HG03095 (cell line): Measurements from ENCODE around the gene DCAF17.
A peak's percentile ranks its signal among the peaks of the same experiment; 100 is the strongest.
"Not testable (repeated sequence)": the region's sequence is repeated elsewhere in the genome, so short reads cannot be mapped to it uniquely, and the experiment has no call there.

Experiments used
- ATAC-seq: cut with Tn5 transposase; IDR thresholded peaks from one replicate; pipeline ENCODE4 v1.9.1; 2021; ENCODE audit warnings: moderate library complexity; ENCODE audit not compliant: unreplicated experiment

DCAF17 gene

DNA sequence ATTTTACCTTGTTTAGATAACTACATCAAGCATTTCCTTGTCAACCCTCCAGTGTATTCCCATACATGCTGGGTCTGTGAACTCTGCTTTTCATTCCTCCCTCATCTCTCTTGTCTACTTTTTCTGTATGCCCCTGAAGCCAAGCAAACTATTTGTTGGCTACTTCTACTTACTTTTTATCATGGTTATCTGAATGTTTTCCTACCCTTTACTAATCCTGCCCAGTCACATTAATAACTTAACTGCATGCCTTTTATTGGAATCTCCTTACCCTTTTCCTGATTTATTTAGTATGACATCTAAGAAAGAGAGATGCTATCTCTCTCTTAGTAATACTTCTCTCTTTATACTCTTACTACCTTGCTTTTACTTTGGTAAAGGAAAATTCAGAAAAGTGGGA is 17.0 kb downstream of the DCAF17 start:
- ATAC-seq: no peak

GRCh38 chr2:171452773-171453172 is 18.7 kb downstream of the DCAF17 start:
- ATAC-seq: no peak

- no peak for ATAC-seq
These were observed 25.5 kb downstream of the DCAF17 start for GRCh38 chr2:171459498-171459897.

- no peak for ATAC-seq
These were observed 26.5 kb downstream of the DCAF17 start for GRCh38 chr2:171460537-171460936.

DNA sequence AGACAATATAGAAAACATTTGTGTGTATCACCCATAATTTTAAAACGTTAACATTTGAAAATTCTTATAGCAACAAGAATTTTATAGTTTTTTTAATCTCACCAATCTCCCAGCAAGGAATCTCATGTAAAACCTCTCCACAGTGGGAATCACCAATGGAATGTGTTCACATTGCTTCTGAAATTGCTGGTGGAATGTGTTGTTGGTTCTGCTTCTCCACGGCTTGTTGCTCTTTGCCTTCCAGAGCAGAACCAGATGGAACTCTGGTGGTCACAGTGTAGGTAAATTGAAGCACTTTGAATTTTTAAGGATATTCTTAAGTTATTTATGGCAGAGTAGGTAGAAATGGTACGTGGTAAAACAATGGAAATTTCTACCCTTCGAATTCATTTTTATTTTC is 35.1 kb downstream of the DCAF17 start:
- ATAC-seq: no peak

DNA sequence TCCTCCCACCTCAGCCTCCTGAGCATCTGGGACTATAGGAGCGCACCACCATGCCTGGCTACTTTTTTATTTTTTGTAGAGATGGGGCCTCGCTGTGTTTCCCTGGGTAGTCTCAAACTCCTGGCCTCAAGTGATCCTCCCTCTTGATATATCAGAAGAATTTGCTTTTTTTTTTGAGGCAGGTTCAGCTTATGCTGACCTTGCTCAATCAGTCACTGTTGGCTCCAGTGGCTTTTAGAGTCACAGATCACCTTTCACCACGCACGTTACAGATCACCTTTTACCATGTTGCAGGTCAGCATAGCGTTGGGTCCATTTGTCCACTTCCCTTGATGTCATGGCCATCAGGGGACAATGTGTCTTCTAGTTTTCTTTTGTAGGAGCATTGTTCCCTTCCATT is 36.1 kb downstream of the DCAF17 start:
- no peak for ATAC-seq

- no peak for ATAC-seq
These were observed 42.0 kb downstream of the DCAF17 start for GRCh38 chr2:171475979-171476378.

DNA sequence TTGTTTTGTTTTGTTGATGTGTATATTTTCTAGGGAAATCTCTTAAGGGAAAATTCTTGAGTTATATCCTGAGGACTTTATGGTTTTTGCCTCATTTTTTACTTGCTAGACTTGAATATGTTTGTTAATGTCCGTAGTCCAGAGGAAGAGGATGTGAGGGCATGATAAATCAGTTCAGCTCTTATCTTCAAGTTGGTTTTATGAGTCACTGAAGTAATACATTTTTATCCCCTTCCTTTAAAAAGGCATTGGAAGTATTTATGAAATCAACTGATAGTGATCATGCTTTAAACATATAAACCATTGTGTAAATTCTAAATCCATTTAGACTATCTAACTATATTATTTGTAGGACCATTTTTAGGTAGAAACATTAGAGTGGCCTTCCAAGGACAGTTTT is 44.3 kb downstream of the DCAF17 start:
- no peak for ATAC-seq

DNA sequence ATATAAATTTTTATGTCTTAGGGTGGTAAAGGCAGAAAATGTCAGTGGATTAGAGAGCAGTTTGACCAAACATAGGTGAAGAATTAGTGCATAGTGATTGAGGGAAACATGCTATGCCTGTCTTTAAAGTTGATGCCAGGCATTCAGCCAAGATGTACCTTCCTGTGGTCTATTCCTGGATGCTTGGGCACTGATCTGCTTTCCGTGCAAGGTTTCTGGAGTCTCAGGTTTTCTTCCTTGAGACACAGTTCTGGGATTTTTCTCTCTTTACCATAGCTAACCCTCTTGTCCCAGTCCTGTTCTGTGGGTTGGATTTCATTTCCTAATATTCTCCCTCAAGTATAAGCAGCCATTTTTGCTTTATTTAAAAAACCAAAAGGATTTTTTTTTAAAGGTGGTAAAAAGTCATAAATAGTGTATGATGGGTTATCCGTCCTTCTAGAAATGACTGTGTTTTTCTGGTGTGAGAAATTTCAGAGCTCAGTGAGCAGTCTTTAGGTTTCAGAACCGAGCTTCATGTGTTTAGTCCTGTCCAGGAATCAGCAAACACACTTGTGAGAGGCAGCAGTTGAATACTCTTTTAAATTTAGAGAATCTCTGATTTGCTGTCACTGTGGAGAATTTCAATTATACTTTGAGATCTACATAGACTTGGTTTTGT is 45.3 kb downstream of the DCAF17 start:
- ATAC-seq: peak; percentile 59

GRCh38 chr2:171480908-171481307 is 46.9 kb downstream of the DCAF17 start:
- ATAC-seq: no peak

DNA sequence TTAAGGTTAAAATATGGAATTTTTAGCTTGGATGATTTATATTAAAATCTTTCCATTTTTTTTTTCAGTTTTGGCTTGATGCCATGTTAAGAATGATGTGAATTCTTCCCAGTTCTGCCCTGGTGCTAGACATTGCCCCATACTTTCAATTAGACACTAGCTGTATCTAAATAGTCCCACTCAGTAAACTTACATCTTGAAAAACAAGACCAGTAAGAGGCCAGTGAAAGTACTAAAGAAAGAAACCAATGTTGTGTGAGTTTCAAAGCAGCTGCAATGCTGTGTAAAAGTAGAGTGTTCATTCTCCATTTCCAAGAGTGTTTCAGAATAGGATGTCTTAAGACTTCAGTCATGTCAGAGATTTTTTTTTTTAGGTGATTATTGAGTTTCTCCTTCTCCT is 48.3 kb downstream of the DCAF17 start:
- peak; percentile 63 for ATAC-seq

DNA sequence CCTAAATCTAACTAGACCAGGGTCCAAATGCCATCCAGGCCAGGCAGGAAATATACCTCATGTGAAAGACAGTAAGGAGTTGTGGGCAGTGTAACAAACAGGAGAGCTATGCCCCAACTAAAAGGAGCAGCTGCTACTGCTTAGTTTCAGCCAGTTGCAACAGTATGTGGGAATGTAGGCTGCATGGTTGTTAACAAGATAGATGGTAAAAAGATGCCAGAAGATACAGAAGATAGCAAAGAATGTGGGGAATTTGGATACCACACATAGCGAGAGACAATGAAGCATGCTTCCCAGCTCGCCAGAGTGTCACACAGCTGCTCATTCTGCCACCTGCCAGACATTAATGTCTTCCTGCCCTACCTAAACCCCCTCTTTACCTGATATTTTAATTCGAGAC is 48.9 kb downstream of the DCAF17 start:
- no peak for ATAC-seq

DNA sequence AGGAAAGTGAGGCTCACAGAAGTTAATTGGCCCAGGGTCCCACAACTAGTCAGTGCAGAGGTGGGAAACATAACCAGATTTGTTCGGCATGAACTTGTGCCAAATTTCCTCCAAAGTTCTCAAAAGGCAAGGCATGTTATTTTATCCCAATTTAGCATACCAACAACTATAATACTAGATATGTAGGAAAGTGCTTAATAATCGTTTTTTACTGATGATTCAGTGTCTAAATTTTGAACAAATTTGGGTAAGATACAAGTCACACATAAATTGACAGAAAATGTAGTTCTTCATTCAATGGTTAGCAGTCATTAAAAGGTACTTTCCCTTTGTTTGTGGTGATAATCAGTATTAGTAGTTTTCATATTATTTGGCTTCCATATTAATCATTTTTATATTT is 49.8 kb downstream of the DCAF17 start:
- ATAC-seq: no peak

GRCh38 chr2:171485116-171485515 is 51.1 kb downstream of the DCAF17 start:
- ATAC-seq: no peak

DNA sequence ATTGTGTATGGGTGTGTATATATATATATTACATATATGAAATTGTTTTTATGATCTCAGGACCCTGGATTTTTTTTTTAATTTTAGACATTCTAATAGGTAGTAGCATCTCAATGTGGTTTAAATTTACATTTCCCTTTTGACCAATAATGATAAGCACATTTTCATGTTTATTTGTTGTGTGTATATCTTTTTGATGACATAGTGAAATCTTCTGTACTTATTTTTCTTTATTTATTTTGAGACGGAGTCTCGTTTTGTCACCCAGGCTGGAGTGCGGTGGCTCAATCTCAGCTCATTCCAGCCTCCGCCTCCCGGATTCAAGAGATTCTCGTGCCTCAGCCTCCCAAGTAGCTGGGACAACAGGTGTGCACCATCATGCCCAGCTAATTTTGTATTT is 53.2 kb downstream of the DCAF17 start:
- no peak for ATAC-seq

- no peak for ATAC-seq
These were observed 53.8 kb downstream of the DCAF17 start for GRCh38 chr2:171487803-171488259.

GRCh38 chr2:171490577-171490976 is 56.6 kb downstream of the DCAF17 start:
- no peak for ATAC-seq

DNA sequence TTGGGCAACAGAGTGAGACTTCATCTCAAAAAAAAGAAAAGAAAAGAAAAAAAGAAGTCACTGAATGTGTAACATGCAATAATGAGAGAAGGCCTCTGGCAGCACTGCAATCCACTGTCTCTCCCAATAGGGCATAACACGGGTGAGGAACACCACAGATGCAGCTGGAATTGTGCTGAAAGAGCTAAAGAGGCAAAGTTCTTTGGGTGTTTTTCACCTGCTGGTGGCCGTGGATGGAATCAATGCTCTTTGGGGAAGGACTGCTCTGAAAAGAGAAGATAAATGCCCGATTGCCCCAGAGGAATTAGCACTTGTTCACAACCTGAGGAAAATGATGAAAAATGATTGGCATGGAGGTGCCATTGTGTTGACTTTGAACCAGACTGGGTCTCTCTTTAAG is 57.3 kb downstream of the DCAF17 start:
- no peak for ATAC-seq

- no peak for ATAC-seq
These were observed 58.6 kb downstream of the DCAF17 start for GRCh38 chr2:171492664-171493063.

GRCh38 chr2:171497664-171498063 is 63.6 kb downstream of the DCAF17 start:
- ATAC-seq: not testable (repeated sequence)

- ATAC-seq: no peak
These were observed 71.3 kb downstream of the DCAF17 start for GRCh38 chr2:171505374-171505773.

GRCh38 chr2:171509945-171510731 is 76.1 kb downstream of the DCAF17 start:
- ATAC-seq: peak; percentile 74
